Measurements from ENCODE around the gene CHRNA5.
"Not testable (repeated sequence)": the region's sequence is repeated elsewhere in the genome, so short reads cannot be mapped to it uniquely, and the experiment has no call there.

The CHRNA5 gene

GRCh38 chr15:78565951-78566774 is 843 bp downstream of the CHRNA5 start:
- peak; percentile 55 for DNase-seq

GRCh38 chr15:78567531-78567930 is 2.2 kb downstream of the CHRNA5 start:
- no peak for DNase-seq

- DNase-seq = no peak
These were observed 5.4 kb downstream of the CHRNA5 start for GRCh38 chr15:78570710-78571109.

GRCh38 chr15:78571382-78571781 is 6.1 kb downstream of the CHRNA5 start:
- no peak for DNase-seq

GRCh38 chr15:78573416-78573815 is 8.1 kb downstream of the CHRNA5 start:
- no peak for DNase-seq

GRCh38 chr15:78574944-78575343 is 9.6 kb downstream of the CHRNA5 start:
- no peak for DNase-seq

- no peak for DNase-seq
These were observed 32.3 kb downstream of the CHRNA5 start for GRCh38 chr15:78597583-78597982.

GRCh38 chr15:78598348-78598747 is 33.0 kb downstream of the CHRNA5 start:
- DNase-seq = no peak

GRCh38 chr15:78599189-78599588 is 33.9 kb downstream of the CHRNA5 start:
- no peak for DNase-seq

- DNase-seq = no peak
These were observed 38.1 kb downstream of the CHRNA5 start for GRCh38 chr15:78603467-78603866.

- no peak for DNase-seq
These were observed 39.1 kb downstream of the CHRNA5 start for GRCh38 chr15:78604420-78604819.

GRCh38 chr15:78605201-78605600 is 39.9 kb downstream of the CHRNA5 start:
- DNase-seq = no peak

- DNase-seq = no peak
These were observed 40.4 kb downstream of the CHRNA5 start for GRCh38 chr15:78605680-78606079.

GRCh38 chr15:78609551-78609950 is 44.2 kb downstream of the CHRNA5 start:
- DNase-seq = not testable (repeated sequence)

GRCh38 chr15:78614021-78614420 is 48.7 kb downstream of the CHRNA5 start:
- DNase-seq = no peak

- DNase-seq = peak; percentile 39
These were observed 49.9 kb downstream of the CHRNA5 start for GRCh38 chr15:78615151-78615589.

GRCh38 chr15:78616506-78616905 is 51.2 kb downstream of the CHRNA5 start:
- peak; percentile 29 for DNase-seq

GRCh38 chr15:78617076-78617475 is 51.8 kb downstream of the CHRNA5 start:
- DNase-seq = peak; percentile 28

GRCh38 chr15:78617516-78617915 is 52.2 kb downstream of the CHRNA5 start:
- peak; percentile 33 for DNase-seq

GRCh38 chr15:78618064-78618463 is 52.7 kb downstream of the CHRNA5 start:
- DNase-seq = no peak

GRCh38 chr15:78618490-78618934 is 53.2 kb downstream of the CHRNA5 start:
- DNase-seq = peak; percentile 97

GRCh38 chr15:78619022-78619950 is 54.0 kb downstream of the CHRNA5 start:
- peak; percentile 47 for DNase-seq

GRCh38 chr15:78620021-78620526 is 54.8 kb downstream of the CHRNA5 start:
- DNase-seq = peak; percentile 54

All from activated CD8-positive, alpha-beta memory T cell treated with anti-CD3 and anti-CD28 coated beads, Interleukin-2, amount 50 U/mL, for 48 hours (primary cell).